Colonic mucosa (tissue), 4 donors: ENCODE results near the gene SNRPA1. TPM values are rescaled to one million over a fixed set of nuclear protein-coding genes. Genes with fewer than 3 reads are reported as not detected.

ENCODE experiments used
- DNase-seq: peaks from one replicate; pipeline ENCODE4 v3.0.0-alpha.2; 2020
- H3K27ac ChIP-seq: fragments of 200-600 bp; one replicate; pipeline ENCODE4 v1.8.0; 2021
- H3K27me3 ChIP-seq: fragments of 200-600 bp; one replicate; pipeline ENCODE4 v1.8.0; 2021
- H3K36me3 ChIP-seq: fragments of 200-600 bp; one replicate; pipeline ENCODE4 v1.8.0; 2021
- H3K4me1 ChIP-seq: fragments of 200-600 bp; one replicate; pipeline ENCODE4 v1.8.0; 2021; ENCODE audit warnings: mild to moderate bottlenecking
- H3K4me3 ChIP-seq: fragments of 200-600 bp; one replicate; pipeline ENCODE4 v1.8.0; 2021
- H3K9ac ChIP-seq, 2 donors: one replicate each; pipeline ENCODE4 v1.7.0; 2013; ENCODE audit warnings: control low read depth in 2 of 2, low read depth in 2 of 2, low read length in 2 of 2
- H3K9me3 ChIP-seq: fragments of 200-600 bp; one replicate; pipeline ENCODE4 v1.8.0; 2021
- intact Hi-C: fragments of 100-400 bp; cut with DNase I; formaldehyde crosslinking; loops from one replicate; pipeline ENCODE4 v1.14.1; 2022
- total RNA-seq, 2 donors: library from RNA; stranded (reverse); fragmentation: NEBNext Ultra II Directional in 1 of 2; extraction: Animal tissue kit (Norgen Biotek cat#: 25700) in 1 of 2; gene quantifications; one replicate each; pipeline ENCODE4 v1.2.1, GENCODE V29; 2021
- TF ChIP-seq, protein P1 (sequence below): fragments of 200-600 bp; IDR thresholded peaks from one replicate; pipeline ENCODE4 v1.8.0; 2022; ENCODE audit warnings: antibody characterized with exemption, mild to moderate bottlenecking
- donor health status: healthy.
- donor health status: DM: no; HTN: no; CAD: no.
- donor health status: DM: no; HTN: no; CAD: no.

SNRPA1 gene
- total RNA-seq, 2 donors from 2014 or later = 52.6 to 82.7 TPM

GRCh38 chr15:101254157-101255050 is 40.6 kb downstream of the SNRPA1 start:
- TF ChIP-seq, protein P1, sequence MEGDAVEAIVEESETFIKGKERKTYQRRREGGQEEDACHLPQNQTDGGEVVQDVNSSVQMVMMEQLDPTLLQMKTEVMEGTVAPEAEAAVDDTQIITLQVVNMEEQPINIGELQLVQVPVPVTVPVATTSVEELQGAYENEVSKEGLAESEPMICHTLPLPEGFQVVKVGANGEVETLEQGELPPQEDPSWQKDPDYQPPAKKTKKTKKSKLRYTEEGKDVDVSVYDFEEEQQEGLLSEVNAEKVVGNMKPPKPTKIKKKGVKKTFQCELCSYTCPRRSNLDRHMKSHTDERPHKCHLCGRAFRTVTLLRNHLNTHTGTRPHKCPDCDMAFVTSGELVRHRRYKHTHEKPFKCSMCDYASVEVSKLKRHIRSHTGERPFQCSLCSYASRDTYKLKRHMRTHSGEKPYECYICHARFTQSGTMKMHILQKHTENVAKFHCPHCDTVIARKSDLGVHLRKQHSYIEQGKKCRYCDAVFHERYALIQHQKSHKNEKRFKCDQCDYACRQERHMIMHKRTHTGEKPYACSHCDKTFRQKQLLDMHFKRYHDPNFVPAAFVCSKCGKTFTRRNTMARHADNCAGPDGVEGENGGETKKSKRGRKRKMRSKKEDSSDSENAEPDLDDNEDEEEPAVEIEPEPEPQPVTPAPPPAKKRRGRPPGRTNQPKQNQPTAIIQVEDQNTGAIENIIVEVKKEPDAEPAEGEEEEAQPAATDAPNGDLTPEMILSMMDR = no peak
- Histone ChIP-seq H3K9ac (no peak overlapping the region), H3K4me3 (no peak overlapping the region), H3K27ac (no peak overlapping the region), H3K4me1 (peaks cover 18% of the 10 kb centered on the region), H3K36me3 (no peaks in the 10 kb centered on the region), H3K27me3 (no peaks in the 10 kb centered on the region), H3K9me3 (no peaks in the 10 kb centered on the region)
- no peak for DNase-seq
- intact Hi-C loops = no loop called here

DNA sequence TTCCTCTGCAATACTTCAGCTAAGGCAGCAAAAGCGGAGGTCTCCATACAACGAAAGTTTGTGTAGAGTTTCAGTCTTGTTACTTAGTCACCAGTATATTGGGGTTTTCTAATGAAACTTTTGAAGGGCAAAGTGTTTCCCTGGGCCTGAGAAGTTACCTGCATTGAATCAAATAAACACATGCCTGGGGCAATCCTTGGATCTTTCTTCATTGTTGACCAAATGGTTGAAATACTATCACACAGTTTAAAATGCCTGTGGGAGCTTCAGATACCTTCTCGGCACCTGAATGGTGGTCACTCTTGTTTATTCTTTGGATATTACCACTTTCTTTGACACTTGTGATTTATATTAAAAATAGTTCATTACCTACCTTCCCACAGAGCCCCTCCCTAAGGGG is 42.2 kb downstream of the SNRPA1 start:
- Histone ChIP-seq H3K36me3 (no peaks in the 10 kb centered on the region), H3K27me3 (no peaks in the 10 kb centered on the region), H3K4me3 (peak overlapping the region; percentile 62), H3K9me3 (no peaks in the 10 kb centered on the region), H3K27ac (no peak overlapping the region), H3K9ac (peak overlapping the region; percentile 87), H3K4me1 (peaks cover 19% of the 10 kb centered on the region)
- intact Hi-C loops = no loop called here
- TF ChIP-seq, protein P1 = no peak
- DNase-seq = no peak

GRCh38 chr15:101251830-101252820 is 42.9 kb downstream of the SNRPA1 start, which contains the start of gene CHSY1:
Gene CHSY1, minus strand, starts transcription at chr15:101252048. Its CDS starts 592 bp downstream, at chr15:101251456.
- Histone ChIP-seq H3K4me1 (peaks cover 19% of the 10 kb centered on the region), H3K4me3 (peak within 1 kb of the TSS; percentile 89), H3K36me3 (no peaks in the 10 kb centered on the region), H3K9ac (peak within 1 kb of the TSS; percentile 87), H3K9me3 (no peaks in the 10 kb centered on the region), H3K27ac (peak within 1 kb of the TSS; percentile 83), H3K27me3 (no peaks in the 10 kb centered on the region)
- peak; percentile 91 for DNase-seq
- intact Hi-C loops = no loop called here
- TF ChIP-seq, protein P1 = no peak

- H3K9me3 ChIP-seq = no peaks in the 10 kb centered on the region
- H3K27me3 ChIP-seq = no peaks in the 10 kb centered on the region
- intact Hi-C loops = no loop called here
- H3K4me3 ChIP-seq = peak overlapping the region; percentile 89
- peak overlapping the region; percentile 83 for H3K27ac ChIP-seq
- H3K9ac ChIP-seq = peak overlapping the region; percentile 75 to 87
- no peaks in the 10 kb centered on the region for H3K36me3 ChIP-seq
- peak; percentile 38 for DNase-seq
- TF ChIP-seq, protein P1 = no peak
- H3K4me1 ChIP-seq = peaks cover 19% of the 10 kb centered on the region
Observed at GRCh38 chr15:101250873-101251829, 43.9 kb downstream of the SNRPA1 start.
